Hematopoietic multipotent progenitor cell (in vitro differentiated cells): ENCODE results near the gene SLC25A51. TPM values are rescaled to one million over a fixed set of nuclear protein-coding genes. Genes with fewer than 3 reads are reported as not detected.
A peak's percentile ranks its signal among the peaks of the same experiment; 100 is the strongest.
"Not testable (repeated sequence)": the region's sequence is repeated elsewhere in the genome, so short reads cannot be mapped to it uniquely, and the experiment has no call there.

Experiments
- DNase-seq, 3 donors: peaks; one replicate each; pipeline ENCODE4 v3.0.0-alpha.2; 2011 to 2015; ENCODE audit warnings: low read depth in 2 of 3, low spot score in 2 of 3
- total RNA-seq: library from RNA; depleted of rRNA; stranded (reverse); fragments of >200 nt; gene quantifications from one replicate; pipeline ENCODE4 v1.2.3, GENCODE V29; 2012

The SLC25A51 gene
- total RNA-seq, 1 donor = 26.7 TPM

GRCh38 chr9:37920471-37921167, 16.7 kb upstream of the SLC25A51 start:
- peak in 1 of 3 donors; percentile 15 for DNase-seq

- no peak for DNase-seq
Measured at GRCh38 chr9:37919956-37920335, 16.0 kb upstream of the SLC25A51 start.

GRCh38 chr9:37919246-37919955, 15.5 kb upstream of the SLC25A51 start:
- DNase-seq = no peak

GRCh38 chr9:37918665-37919170, 14.8 kb upstream of the SLC25A51 start:
- DNase-seq = no peak

GRCh38 chr9:37917801-37918664, 14.1 kb upstream of the SLC25A51 start:
- DNase-seq = no peak

GRCh38 chr9:37917313-37917731, 13.4 kb upstream of the SLC25A51 start:
- no peak for DNase-seq

- DNase-seq = no peak
Measured at GRCh38 chr9:37916471-37917312, 12.8 kb upstream of the SLC25A51 start.

GRCh38 chr9:37915911-37916470, 12.1 kb upstream of the SLC25A51 start:
- no peak for DNase-seq

- DNase-seq = no peak
Measured at GRCh38 chr9:37914701-37915358, 10.9 kb upstream of the SLC25A51 start.

- DNase-seq = no peak
Measured at GRCh38 chr9:37914154-37914551, 10.2 kb upstream of the SLC25A51 start.

- peak; percentile 60 to 90 (median 77) for DNase-seq
Measured at GRCh38 chr9:37913480-37914153, 9.7 kb upstream of the SLC25A51 start.

- no peak for DNase-seq
Measured at GRCh38 chr9:37911271-37911681, 7.3 kb upstream of the SLC25A51 start.

- DNase-seq = no peak
Measured at GRCh38 chr9:37910271-37910670, 6.3 kb upstream of the SLC25A51 start.

GRCh38 chr9:37909836-37910235, 5.9 kb upstream of the SLC25A51 start:
- not testable (repeated sequence) for DNase-seq

GRCh38 chr9:37909326-37909725, 5.4 kb upstream of the SLC25A51 start:
- DNase-seq = no peak

- peak in 2 of 3 donors; percentile 34 to 50 for DNase-seq
Measured at GRCh38 chr9:37908698-37909186, 4.8 kb upstream of the SLC25A51 start.

- no peak for DNase-seq
Measured at GRCh38 chr9:37908283-37908682, 4.4 kb upstream of the SLC25A51 start.
